Sigmoid colon (tissue), 4 donors: ENCODE measurements around the gene PGA4.
"Not testable (repeated sequence)": the region's sequence is repeated elsewhere in the genome, so short reads cannot be mapped to it uniquely, and the experiment has no call there.

Experiments
- CTCF ChIP-seq, 4 experiments: fragments of 450-650 bp in 3 of 4; fragments of 200-600 bp in 1 of 4; IDR thresholded peaks; one replicate each; pipeline ENCODE4 v1.5.1; 2016 to 2019; ENCODE audit warnings: antibody characterized with exemption in 4 of 4, mild to moderate bottlenecking in 3 of 4, moderate library complexity in 2 of 4
- POLR2AphosphoS5 ChIP-seq, 4 donors: sonication (generic); formaldehyde crosslinking; IDR thresholded peaks; one replicate each; pipeline ENCODE4 v1.6.1; 2017; ENCODE audit warnings: antibody characterized with exemption in 4 of 4

- TF ChIP-seq CTCF, POLR2AphosphoS5 (IDR thresholded peaks at IDR 0.05): not testable (repeated sequence)
Measured at GRCh38 chr11:61240288-61240687, 18.1 kb downstream of the PGA4 start.
